GM20000 (cell line): ENCODE data around the gene OCSTAMP.

Experiments used
- DNase-seq: peaks from one replicate; pipeline ENCODE4 v3.0.0; 2012; ENCODE audit warnings: low spot score
- CTCF ChIP-seq: IDR thresholded peaks from 2 replicates; pipeline ENCODE4 v1.5.1; 2012; ENCODE audit warnings: mild to moderate bottlenecking, control low read depth; ENCODE audit errors: extremely low read depth, missing control alignments

Gene OCSTAMP

GRCh38 chr20:46550461-46550860 lies at the start of gene OCSTAMP:
Gene OCSTAMP, minus strand, starts transcription at chr20:46550654. Its CDS starts 94 bp downstream, at chr20:46550560.
- no peak for TF ChIP-seq CTCF
- DNase-seq = no peak

- TF ChIP-seq CTCF = no peak
- DNase-seq = no peak
Observed at GRCh38 chr20:46599227-46599987, 49.0 kb upstream of the OCSTAMP start.

- no peak for DNase-seq
- no peak for TF ChIP-seq CTCF
Observed at GRCh38 chr20:46595933-46596332, 45.5 kb upstream of the OCSTAMP start.

- TF ChIP-seq CTCF = no peak
- no peak for DNase-seq
Observed at GRCh38 chr20:46594725-46595124, 44.3 kb upstream of the OCSTAMP start.

- DNase-seq = no peak
- TF ChIP-seq CTCF = no peak
Observed at GRCh38 chr20:46592580-46593362, 42.3 kb upstream of the OCSTAMP start.

GRCh38 chr20:46590443-46590842 lies 40.0 kb upstream of the OCSTAMP start:
- no peak for TF ChIP-seq CTCF
- DNase-seq = no peak
